ENCODE measurements around the gene EVC.
"Not testable (repeated sequence)": the region's sequence is repeated elsewhere in the genome, so short reads cannot be mapped to it uniquely, and the experiment has no call there.

EVC gene

DNA sequence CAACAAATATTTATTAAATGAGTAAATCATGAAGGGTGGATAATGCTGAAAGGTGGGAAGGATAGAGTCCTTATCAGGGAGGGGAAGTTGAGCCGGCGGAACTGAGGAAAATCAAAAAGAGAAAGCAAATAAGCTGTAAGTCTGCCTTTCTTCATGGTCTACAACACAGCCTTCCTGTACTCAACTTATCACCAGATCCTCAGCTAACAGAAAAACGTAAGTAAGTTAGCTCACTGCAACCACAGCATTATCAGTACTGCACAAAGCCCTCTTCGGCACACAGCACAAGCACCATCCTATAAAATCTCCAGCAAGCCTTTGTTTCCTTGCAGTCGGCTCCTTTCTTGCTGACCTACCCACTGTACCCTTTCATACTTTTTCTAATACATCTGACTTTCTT is 111.6 kb downstream of the EVC start:
- no peak for DNase-seq

DNA sequence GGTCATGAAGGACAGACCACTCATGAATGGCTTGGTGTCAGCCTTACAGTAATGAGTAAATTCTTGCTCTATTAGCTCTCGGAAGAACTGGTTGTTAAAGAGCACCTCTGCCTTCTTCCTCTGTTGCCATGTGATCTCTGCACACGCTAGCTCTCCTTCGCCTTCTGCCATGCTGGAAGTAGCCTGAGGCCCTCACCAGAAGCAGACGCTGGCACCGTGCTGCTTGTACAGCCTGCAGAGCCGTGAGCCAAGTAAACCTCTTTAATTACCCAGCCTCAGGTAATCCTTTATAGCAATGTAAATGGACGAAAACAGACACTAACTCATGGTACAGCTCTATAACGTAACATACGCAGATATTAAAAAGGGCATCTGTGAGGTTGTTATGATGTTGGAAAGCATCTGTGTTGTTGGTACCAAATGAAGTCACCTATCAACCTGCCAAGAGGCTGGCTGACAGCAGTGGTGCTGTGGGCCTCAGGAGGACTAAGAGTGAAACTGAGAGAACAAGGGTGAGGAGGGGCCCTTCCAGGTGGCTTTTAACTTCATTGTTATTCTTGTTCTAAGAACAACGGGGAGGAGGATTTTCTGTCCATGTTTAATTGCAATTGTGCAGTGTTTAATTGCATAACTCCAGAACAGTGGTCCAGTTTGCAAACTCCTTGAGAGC is 112.7 kb downstream of the EVC start:
- no peak for DNase-seq

DNA sequence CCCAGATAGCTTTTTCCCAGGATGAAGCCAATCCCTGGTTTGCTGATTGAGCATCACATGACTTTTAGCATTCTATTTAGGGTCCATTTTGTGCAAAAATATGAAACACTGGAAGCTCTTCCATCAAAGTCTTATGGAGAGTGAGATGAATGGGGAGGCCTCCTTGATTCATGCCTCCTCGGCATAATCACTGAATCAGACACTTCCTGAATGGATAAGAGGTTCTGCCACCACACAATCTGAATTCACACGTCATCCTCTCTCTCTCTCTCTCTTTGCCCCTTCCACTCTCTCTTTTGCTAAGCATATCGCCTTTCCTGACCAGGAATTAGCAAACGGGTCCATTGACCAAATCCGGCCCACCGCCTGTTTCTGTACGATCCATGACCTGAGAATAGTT is 113.2 kb downstream of the EVC start:
- no peak for DNase-seq

GRCh38 chr4:5824635-5825034 is 113.6 kb downstream of the EVC start:
- no peak for DNase-seq

GRCh38 chr4:5825321-5826041 is 114.5 kb downstream of the EVC start:
- DNase-seq = no peak

GRCh38 chr4:5826437-5827107 is 115.6 kb downstream of the EVC start:
- DNase-seq = no peak

DNA sequence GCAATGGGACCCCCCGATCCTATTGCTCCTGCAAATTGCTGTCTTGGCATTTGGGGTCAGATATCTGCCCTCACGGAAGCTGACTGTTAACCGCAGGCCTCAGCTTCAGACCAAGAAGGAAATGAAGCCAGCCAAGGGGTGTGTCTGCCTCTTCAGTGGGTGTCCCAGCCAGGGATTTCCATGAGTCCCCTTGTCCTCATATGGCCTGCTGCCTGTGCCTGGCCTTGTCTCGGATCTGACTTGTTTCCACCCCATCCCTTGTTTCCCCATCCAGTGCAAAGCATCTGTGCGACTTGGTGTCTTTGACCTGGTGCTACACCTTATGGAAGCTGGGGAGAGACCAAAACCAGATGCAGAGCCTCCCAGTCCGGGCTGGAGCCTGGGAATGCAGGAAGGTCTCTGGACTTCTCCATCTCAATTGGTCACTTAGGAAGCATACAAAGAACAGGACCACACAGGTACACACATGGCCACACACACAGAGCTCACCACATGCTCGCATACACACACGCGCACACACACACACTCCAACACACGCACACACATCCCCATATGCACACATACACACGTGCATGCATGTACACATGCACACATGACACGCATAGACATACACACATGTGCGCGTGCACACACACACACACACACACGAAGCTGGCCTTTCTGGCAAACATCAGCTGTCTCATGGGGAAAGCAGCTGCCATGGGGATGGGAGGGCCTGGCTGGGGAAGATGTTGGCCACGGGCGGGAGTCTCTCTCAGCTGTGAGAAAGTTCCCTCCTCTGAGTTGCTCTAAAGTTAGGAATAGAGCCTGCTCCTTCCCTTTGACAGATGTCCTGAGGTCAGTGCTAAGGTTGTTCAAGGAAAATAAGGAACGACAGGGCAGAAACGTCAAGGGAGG is 116.4 kb downstream of the EVC start:
- no peak for DNase-seq

DNA sequence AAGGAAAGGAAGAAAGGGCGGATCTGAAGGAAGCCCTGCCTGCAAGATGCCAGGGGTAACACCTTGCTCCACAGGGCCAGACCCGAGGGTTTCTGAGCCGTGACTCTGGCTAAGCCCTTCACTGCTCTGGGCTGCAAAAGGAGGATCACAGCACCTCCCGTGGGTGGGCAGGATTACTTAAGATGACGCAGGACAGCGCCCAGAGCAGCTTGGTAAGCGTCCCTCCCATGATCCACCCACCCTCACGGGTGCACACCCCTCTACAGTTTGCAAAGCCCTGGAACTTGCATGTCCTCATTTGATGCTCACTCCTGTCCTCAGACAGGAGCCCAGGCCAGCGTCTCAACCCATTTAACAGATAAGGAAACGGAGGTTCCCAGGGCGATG is 117.0 kb downstream of the EVC start:
- no peak for DNase-seq

DNA sequence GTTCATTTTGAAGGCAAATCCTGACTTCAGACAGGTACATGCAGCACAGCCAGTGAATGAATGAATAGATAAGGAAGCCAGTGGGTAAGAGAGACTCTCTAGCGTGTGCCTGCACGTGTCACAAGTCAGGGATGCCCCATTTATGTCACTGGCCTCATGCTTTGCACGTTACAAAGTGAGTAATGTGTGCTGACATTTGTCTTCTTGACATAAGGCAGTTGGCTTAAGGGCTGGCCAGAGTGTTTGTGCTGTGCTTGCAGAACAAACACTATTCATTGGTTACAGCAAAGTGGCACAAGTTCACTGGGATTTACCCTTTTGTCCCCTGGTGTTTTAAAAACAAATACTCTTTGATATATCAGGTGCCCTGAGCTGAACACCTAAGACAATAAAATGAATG is 125.9 kb downstream of the EVC start:
- DNase-seq = no peak

- DNase-seq = not testable (repeated sequence)
Observed at GRCh38 chr4:5837483-5837882, 126.5 kb downstream of the EVC start.

GRCh38 chr4:5839332-5839731 is 128.3 kb downstream of the EVC start:
- DNase-seq = no peak

- DNase-seq = no peak
Observed at GRCh38 chr4:5839751-5840674, 129.0 kb downstream of the EVC start.

- DNase-seq = no peak
Observed at GRCh38 chr4:5842456-5842855, 131.5 kb downstream of the EVC start.

DNA sequence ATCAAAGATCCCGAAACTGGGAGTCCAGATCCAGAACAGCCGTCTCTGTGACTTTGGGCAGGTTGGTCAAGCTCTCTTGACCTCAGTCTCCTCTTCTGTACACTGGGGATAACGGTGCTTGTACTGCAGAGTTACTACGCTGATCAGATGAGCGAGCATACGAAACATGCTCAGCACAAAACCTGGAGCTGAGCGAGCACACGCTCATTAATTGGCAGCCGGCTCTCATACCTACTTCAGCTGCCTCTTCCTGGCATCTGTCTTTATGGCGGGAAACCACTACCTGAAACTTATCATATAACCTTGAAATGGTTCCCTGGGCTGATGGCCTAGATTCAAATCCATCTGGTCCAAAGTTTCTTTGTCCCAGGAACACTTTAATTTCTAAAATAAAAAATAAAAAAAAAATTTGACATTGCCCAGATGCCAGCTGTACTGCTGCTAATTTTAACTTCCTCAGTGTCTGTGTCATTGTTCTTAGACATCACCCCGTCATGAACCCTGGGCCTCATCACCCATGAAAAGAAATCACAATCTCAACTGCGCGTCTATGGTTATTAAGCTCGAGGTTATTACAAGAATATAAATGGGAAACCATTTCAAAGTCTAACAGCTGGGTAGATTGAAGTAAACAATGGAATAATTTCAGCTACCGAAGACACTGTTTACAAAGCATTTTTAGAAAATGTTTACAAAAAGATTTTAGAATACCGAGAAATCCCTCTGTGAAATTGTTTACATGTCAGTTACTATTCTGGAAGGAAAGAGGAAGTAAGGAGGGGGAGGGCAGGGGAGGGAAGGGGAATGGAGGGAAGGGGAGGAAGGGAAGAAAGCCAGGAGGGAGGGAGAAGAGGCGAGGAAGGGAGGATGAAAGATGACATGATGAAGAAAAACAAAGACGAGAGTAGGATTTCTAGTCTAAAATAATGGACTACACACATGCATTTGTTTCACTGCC is 132.9 kb downstream of the EVC start:
- no peak for DNase-seq

- DNase-seq = no peak
Observed at GRCh38 chr4:5845035-5845905, 134.3 kb downstream of the EVC start.

DNA sequence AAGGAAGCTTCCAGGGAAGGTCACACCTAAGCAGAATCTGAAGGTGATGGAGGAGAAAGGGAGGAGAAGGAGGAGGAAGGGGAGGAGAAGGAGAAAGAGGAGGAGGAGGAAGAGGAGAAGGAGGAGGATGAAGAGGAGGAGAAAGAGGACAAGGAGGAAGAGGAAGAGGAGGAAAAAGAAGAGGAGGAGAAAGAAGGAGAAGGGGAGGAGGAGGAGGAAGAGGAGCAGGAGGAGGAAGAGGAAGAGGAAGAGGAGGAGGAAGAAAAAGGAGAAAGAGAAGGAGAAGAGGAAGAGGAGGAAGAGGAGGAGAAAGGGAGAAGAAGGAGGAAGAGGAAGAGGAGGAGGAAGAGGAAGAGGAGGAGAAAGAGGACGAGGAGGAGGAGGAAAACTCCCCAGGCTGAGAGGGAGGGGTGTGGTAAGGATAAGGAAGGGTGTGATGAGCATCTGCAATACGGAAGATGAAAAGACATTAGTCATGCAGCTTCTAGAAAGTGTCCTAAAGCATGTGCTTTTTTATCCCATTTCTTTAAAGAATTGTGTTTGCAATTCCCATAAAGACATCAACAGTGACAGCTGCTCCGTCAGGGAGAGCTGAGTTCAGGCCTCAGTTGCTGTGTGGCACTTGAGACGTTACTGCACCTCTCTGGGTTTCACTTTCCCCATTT is 140.8 kb downstream of the EVC start:
- no peak for DNase-seq

- DNase-seq = no peak
Observed at GRCh38 chr4:5852523-5853202, 141.7 kb downstream of the EVC start.

DNA sequence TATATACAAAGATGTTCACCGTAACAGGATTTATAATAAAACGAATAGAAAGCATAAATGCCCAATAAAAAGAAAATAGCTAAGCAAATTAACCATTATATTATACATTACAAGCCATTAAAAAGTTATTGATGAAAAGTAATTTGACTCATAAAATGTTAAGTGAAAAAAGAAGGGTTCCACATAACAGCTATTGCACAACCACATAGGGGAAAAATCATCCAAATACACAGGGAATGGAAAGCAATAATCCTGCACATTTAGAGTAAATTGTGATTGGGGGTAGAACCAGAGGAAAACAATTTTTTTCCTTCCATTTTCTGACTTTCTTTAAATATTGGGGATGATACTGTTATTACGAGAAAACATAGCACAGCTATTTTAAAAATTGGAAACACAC is 143.9 kb downstream of the EVC start:
- no peak for DNase-seq

DNA sequence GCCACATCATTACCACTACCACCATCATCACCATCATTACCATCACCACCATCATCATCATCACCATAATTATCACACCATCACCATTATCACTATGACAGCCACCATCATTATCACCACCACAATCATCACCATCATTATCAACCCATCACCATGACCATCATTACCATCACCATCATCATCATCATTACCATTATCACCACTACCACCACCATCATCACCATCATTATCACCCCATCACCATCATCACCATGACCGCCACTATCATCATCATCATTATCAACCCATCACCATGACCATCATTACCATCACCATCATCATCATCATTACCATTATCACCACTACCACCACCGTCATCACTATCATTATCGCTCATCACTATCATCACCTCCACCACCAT is 145.4 kb downstream of the EVC start:
- not testable (repeated sequence) for DNase-seq
